ENCODE results near the gene PLEKHF1.

The PLEKHF1 gene

GRCh38 chr19:29694669-29695627 is 29.7 kb downstream of the PLEKHF1 start:
- H3K36me3 ChIP-seq (ENCODE audit: insufficient read depth, low read length), result no peaks in the 10 kb centered on the region
- DNase-seq (ENCODE audit: low read depth, low spot score), result no peak
- H3K27ac ChIP-seq, result no peak overlapping the region
- H3K4me3 ChIP-seq, result no peak overlapping the region
- no peak overlapping the region for H3K9ac ChIP-seq (ENCODE audit: insufficient read length)
- TF ChIP-seq POLR2AphosphoS5 (IDR thresholded peaks at IDR 0.05; ENCODE audit: borderline replicate concordance, low read depth, low read length), result no peak
- H3K9me3 ChIP-seq (ENCODE audit: low read depth, low read length), result no peaks in the 10 kb centered on the region

- H3K9ac ChIP-seq (ENCODE audit: insufficient read length), result no peak overlapping the region
- no peak for DNase-seq (ENCODE audit: low read depth, low spot score)
- H3K4me3 ChIP-seq, result no peak overlapping the region
- TF ChIP-seq POLR2AphosphoS5 (IDR thresholded peaks at IDR 0.05; ENCODE audit: borderline replicate concordance, low read depth, low read length), result no peak
- no peak for TF ChIP-seq EZH2 (IDR thresholded peaks at IDR 0.05)
- TF ChIP-seq FOXP2 (optimal IDR thresholded peaks at IDR 0.05; ENCODE audit: control extremely low read depth, extremely low read length, insufficient read depth), result no peak
- no peaks in the 10 kb centered on the region for H3K9me3 ChIP-seq (ENCODE audit: low read depth, low read length)
- H3K27ac ChIP-seq, result no peak overlapping the region
- H3K36me3 ChIP-seq (ENCODE audit: insufficient read depth, low read length), result no peaks in the 10 kb centered on the region
Measured at GRCh38 chr19:29695765-29696564, 30.7 kb downstream of the PLEKHF1 start.

- no peak overlapping the region for H3K4me3 ChIP-seq
- no peak overlapping the region for H3K9ac ChIP-seq (ENCODE audit: insufficient read length)
- H3K36me3 ChIP-seq (ENCODE audit: insufficient read depth, low read length), result no peaks in the 10 kb centered on the region
- no peak for DNase-seq (ENCODE audit: low read depth, low spot score)
- no peaks in the 10 kb centered on the region for H3K9me3 ChIP-seq (ENCODE audit: low read depth, low read length)
- TF ChIP-seq EZH2 (IDR thresholded peaks at IDR 0.05), result no peak
- TF ChIP-seq FOXP2 (optimal IDR thresholded peaks at IDR 0.05; ENCODE audit: control extremely low read depth, extremely low read length, insufficient read depth), result no peak
- no peak for TF ChIP-seq POLR2AphosphoS5 (IDR thresholded peaks at IDR 0.05; ENCODE audit: borderline replicate concordance, low read depth, low read length)
- H3K27ac ChIP-seq, result no peak overlapping the region
Measured at GRCh38 chr19:29696565-29696846, 31.2 kb downstream of the PLEKHF1 start.

- Histone ChIP-seq H3K36me3 (ENCODE audit: insufficient read depth, low read length) (no peaks in the 10 kb centered on the region; the same call in 1 of the 2 replicates), H3K27ac (no peak overlapping the region), H3K4me3 (no peak overlapping the region), H3K9me3 (ENCODE audit: low read depth, low read length) (no peaks in the 10 kb centered on the region), H3K9ac (ENCODE audit: insufficient read length) (no peak overlapping the region)
- TF ChIP-seq POLR2AphosphoS5 (IDR thresholded peaks at IDR 0.05; ENCODE audit: borderline replicate concordance, low read depth, low read length) (no peak), EZH2 (IDR thresholded peaks at IDR 0.05) (no peak), FOXP2 (optimal IDR thresholded peaks at IDR 0.05; ENCODE audit: control extremely low read depth, extremely low read length, insufficient read depth) (no peak)
- DNase-seq (ENCODE audit: low read depth, low spot score), result no peak
Measured at GRCh38 chr19:29697523-29698261, 32.4 kb downstream of the PLEKHF1 start.

GRCh38 chr19:29699861-29700260 is 34.6 kb downstream of the PLEKHF1 start:
- Histone ChIP-seq H3K9me3 (ENCODE audit: low read depth, low read length) (no peaks in the 10 kb centered on the region), H3K9ac (ENCODE audit: insufficient read length) (no peak overlapping the region), H3K27ac (no peak overlapping the region), H3K4me3 (no peak overlapping the region), H3K36me3 (ENCODE audit: insufficient read depth, low read length) (peaks cover 1% of the 10 kb centered on the region; the same call in 1 of the 2 replicates)
- TF ChIP-seq FOXP2 (optimal IDR thresholded peaks at IDR 0.05; ENCODE audit: control extremely low read depth, extremely low read length, insufficient read depth) (no peak), EZH2 (IDR thresholded peaks at IDR 0.05) (no peak), POLR2AphosphoS5 (IDR thresholded peaks at IDR 0.05; ENCODE audit: borderline replicate concordance, low read depth, low read length) (no peak)
- no peak for DNase-seq (ENCODE audit: low read depth, low spot score)

- DNase-seq (ENCODE audit: low read depth, low spot score), result no peak
- Histone ChIP-seq H3K4me3 (no peak overlapping the region), H3K36me3 (ENCODE audit: insufficient read depth, low read length) (peaks cover 3% of the 10 kb centered on the region; the same call in 1 of the 2 replicates), H3K9me3 (ENCODE audit: low read depth, low read length) (no peaks in the 10 kb centered on the region), H3K27ac (no peak overlapping the region), H3K9ac (ENCODE audit: insufficient read length) (no peak overlapping the region)
- no peak for TF ChIP-seq FOXP2 (optimal IDR thresholded peaks at IDR 0.05; ENCODE audit: control extremely low read depth, extremely low read length, insufficient read depth)
- no peak for TF ChIP-seq POLR2AphosphoS5 (IDR thresholded peaks at IDR 0.05; ENCODE audit: borderline replicate concordance, low read depth, low read length)
- no peak for TF ChIP-seq EZH2 (IDR thresholded peaks at IDR 0.05)
Measured at GRCh38 chr19:29700498-29700897, 35.2 kb downstream of the PLEKHF1 start.

GRCh38 chr19:29702161-29702962 is 37.1 kb downstream of the PLEKHF1 start:
- H3K9ac ChIP-seq (ENCODE audit: insufficient read length), result no peak overlapping the region
- H3K27ac ChIP-seq, result no peak overlapping the region
- H3K36me3 ChIP-seq (ENCODE audit: insufficient read depth, low read length), result peaks cover 3% of the 10 kb centered on the region; the same call in 1 of the 2 replicates
- H3K4me3 ChIP-seq, result no peak overlapping the region
- TF ChIP-seq FOXP2 (optimal IDR thresholded peaks at IDR 0.05; ENCODE audit: control extremely low read depth, extremely low read length, insufficient read depth) (no peak), EZH2 (IDR thresholded peaks at IDR 0.05) (no peak), POLR2AphosphoS5 (IDR thresholded peaks at IDR 0.05; ENCODE audit: borderline replicate concordance, low read depth, low read length) (no peak)
- no peaks in the 10 kb centered on the region for H3K9me3 ChIP-seq (ENCODE audit: low read depth, low read length)
- no peak for DNase-seq (ENCODE audit: low read depth, low spot score)
